GM21381 (cell line): ENCODE results near the gene XPO1.
"Not testable (repeated sequence)": the region's sequence is repeated elsewhere in the genome, so short reads cannot be mapped to it uniquely, and the experiment has no call there.

Experiments
- ATAC-seq: cut with Tn5 transposase; IDR thresholded peaks from one replicate; pipeline ENCODE4 v1.9.1; 2021; ENCODE audit warnings: mild to moderate bottlenecking, moderate library complexity; ENCODE audit not compliant: unreplicated experiment

XPO1 gene, protein sequence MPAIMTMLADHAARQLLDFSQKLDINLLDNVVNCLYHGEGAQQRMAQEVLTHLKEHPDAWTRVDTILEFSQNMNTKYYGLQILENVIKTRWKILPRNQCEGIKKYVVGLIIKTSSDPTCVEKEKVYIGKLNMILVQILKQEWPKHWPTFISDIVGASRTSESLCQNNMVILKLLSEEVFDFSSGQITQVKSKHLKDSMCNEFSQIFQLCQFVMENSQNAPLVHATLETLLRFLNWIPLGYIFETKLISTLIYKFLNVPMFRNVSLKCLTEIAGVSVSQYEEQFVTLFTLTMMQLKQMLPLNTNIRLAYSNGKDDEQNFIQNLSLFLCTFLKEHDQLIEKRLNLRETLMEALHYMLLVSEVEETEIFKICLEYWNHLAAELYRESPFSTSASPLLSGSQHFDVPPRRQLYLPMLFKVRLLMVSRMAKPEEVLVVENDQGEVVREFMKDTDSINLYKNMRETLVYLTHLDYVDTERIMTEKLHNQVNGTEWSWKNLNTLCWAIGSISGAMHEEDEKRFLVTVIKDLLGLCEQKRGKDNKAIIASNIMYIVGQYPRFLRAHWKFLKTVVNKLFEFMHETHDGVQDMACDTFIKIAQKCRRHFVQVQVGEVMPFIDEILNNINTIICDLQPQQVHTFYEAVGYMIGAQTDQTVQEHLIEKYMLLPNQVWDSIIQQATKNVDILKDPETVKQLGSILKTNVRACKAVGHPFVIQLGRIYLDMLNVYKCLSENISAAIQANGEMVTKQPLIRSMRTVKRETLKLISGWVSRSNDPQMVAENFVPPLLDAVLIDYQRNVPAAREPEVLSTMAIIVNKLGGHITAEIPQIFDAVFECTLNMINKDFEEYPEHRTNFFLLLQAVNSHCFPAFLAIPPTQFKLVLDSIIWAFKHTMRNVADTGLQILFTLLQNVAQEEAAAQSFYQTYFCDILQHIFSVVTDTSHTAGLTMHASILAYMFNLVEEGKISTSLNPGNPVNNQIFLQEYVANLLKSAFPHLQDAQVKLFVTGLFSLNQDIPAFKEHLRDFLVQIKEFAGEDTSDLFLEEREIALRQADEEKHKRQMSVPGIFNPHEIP (N-terminal part only)

DNA sequence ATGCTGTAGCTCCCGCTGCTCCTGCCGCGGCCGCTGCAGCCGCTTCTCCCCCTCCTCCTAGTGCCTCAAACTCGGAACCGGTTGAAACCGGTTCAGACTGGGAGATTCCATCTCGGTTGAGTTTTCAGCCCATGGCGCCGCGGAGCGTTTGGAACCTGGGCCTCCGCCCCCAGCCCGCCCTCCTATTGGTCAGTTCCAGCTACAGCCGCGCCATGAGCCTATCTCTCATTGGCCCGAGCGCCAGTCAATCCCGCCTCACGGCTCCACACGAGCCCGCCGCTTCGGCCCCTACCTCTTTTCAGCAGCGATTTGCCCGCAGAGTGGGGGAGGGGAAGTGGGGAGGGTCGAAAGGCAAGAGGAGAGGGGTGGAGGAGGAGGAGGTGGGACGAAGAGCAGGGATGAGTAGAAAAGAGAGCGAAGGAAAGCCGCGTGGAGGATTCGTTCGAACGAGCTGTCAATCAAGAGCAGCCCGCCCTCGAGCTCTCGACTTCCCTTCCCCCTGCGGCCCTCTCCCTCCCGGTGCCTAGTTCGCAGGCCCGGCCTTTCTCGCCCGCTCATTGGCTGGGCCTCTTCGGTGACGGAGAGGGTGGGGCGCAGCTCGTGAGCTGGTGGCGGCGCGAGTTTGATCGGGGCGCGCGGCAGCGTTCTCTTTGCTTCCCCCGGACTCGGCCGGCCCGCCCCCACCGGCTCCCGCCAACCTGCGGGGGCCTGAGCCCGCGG lies at the start of gene XPO1:
Gene XPO1, minus strand, starts transcription at position 157 of the 720 bp plus-strand sequence. CDS start 4,459 bp downstream, outside the sequence.
- ATAC-seq, result peak; percentile 77

DNA sequence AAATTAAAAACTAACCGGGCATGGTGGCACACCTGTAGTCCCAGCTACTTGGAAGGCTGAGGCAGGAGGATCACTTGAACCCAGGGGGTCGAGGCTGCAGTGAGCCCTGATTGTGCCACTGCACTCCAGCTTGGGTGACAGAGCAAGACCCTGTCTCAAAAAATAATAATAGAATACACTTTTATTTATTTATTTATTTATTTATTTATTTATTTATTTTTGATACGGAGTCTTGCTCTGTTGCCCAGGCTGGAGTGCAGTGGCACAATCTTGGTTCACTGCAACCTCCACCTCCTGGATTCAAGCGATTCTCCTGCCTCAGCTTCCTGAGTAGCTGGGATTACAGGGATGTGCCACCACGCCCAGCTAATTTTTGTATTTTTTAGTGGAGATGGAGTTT lies 48.8 kb upstream of the XPO1 start:
- ATAC-seq, result not testable (repeated sequence)

DNA sequence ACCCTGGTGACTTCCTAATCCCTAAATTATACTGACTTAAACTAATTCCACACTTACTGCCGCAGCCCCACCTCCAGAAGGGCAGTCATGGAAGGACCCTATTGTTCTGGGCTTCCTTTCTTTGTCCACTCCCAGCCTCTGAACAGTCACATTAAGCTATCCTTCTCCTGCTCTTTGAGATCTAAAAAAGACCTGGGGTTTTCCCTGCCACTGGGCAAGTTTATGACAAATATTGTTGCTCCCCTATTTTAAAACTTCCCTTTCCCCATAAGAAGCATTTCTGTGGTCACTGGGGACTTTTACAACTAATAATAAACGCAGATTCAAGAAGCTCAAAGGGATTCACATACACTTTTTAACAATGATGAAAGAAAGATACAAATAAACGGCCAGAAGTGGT lies 47.2 kb upstream of the XPO1 start:
- ATAC-seq, result no peak

DNA sequence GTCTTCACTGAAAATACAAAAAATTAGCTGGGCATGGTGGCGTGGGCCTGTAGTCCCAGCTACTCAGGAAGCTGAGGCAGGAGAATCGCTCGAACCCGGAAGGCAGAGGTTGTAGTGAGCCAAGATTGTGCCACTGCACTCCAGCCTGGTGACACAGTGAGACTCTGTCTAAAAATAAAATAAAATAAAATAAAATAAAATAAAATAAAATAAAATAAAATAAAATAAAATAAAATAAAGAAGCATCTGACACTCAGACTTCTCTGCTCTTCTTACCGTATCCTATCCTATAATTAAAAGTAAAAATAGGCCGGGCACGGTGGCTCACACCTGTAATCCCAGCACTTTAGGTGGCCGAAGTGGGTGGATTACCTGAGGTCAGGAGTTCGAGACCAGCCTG lies 46.2 kb upstream of the XPO1 start:
- not testable (repeated sequence) for ATAC-seq

DNA sequence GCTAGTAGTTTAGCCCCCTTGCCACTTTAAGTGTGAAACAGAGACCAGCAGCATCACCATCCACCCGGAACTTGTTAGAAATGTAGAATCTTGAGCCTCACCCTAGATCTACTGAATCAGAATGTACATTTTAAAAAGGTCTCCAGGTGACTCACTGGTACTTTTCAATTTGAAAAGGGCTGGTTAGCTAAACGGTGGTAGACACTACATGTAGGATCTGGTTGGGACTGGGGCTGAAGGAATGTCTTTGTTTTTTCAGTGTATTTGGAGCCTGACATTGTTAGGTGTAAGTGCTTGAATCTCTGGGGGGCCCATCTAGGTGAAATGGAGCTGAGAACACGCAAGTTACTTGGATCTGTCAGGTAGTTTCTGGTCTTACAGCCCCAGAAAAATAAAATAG lies 44.0 kb upstream of the XPO1 start:
- no peak for ATAC-seq

DNA sequence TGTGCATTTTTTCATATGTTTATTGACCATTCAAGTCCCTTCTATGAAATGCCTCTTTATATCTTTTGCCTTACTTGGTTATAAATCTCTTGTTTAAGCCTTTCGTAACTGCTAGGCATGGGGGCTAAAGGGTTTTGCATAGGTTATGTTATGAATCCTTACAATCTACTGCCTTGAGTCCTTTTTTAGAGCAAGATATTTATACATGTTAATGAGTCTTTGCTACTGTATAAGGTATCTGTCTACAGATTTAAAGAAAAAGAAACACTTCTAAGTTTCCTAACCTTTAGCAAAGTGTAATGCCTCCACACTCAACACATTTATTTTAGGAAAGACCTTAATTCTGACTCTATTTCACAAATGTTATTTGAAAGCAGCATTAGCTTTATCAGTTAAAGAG lies 43.6 kb upstream of the XPO1 start:
- ATAC-seq, result no peak

DNA sequence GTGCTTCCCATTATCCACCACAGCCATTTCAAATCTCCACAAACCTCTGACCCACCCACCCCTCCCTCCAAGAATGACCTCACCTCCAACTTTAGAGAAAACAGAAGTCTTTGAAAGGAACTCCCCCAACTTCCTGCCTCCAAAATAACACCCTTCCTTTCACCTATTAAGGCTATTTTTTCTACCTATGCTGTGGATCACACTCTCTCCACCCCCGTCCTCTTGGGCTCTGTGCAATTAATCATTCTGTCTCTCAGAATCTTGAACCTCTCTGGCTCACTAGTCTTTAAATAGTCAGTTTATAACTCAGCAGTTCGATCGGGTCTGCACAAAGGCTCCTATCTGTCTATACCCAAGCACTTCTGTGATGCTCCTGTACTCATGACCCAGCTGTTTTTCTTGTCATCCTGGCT lies 37.3 kb upstream of the XPO1 start:
- no peak for ATAC-seq

DNA sequence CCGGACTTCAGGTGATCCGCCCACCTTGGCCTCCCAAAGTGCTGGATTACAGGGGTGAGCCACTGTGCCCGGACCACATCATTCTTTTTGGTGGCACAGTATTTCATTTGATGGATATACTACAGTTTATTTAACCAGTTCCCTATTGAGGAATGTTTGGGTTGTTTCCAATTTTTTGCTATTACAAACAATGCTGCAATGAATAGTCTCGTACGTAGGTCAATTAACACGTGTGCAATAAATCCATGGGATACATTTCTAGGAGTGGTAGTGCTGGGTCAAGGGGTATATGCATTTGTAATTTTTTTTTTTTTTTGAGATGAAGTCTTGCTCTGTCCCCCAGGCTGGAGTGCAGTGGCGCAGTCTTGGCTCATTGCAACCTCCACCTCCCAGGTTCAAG lies 28.4 kb upstream of the XPO1 start:
- no peak for ATAC-seq

DNA sequence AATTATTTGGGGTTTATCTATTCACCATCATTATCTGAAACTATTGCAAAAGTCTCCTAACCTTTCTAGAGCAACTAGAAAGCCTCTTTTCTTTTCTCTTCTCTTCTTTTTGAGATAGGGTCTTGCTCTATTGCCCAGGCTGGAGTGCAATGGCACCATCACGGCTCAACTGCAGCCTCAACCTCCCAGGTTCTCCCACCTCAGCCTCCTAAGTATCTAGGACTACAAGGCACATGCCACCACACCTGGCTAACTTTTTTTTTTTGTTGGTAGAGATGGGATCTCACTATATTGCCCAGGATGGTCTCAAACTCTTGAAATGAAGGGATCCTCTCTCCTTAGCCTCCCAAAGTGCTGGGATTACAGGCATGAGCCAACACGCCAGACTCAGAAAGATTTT lies 24.5 kb upstream of the XPO1 start:
- ATAC-seq, result no peak

DNA sequence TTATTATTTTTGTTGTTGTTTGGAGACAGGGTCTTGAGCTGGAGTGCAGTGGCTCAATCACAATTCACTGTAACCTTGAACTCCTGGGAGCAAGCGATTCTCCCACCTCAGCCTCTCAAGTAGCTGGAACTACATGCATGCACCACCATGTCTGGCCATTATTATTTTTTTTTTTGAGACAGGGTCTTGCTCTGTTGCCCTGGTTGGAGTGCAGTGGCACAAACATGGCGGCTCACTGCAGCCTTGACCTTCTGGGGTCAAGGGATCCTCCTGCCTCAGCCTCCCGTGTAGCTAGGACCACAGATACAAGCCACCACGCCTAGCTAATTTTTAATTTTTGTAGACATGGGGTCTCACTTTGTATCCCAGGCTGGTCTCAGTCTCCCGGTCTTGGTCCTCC lies 20.0 kb upstream of the XPO1 start:
- no peak for ATAC-seq

DNA sequence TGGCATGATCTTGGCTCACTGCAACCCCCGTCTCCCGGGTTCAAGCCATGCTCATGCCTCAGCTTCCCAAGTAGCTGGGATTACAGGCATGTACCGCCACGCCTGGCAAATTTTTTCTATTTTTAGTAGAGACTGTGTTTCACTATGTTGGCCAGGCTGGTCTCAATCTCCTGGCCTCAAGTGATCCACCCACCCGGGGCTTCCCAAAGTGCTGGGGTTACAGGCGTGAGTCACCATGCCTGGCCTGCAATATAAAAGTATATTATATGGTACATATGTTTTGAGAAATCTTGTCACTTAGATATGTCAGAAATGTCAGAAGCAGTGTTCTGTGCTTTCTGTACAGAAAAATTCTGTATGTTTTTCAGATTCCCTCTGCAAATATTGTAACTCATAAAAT lies 19.2 kb upstream of the XPO1 start:
- ATAC-seq, result no peak

DNA sequence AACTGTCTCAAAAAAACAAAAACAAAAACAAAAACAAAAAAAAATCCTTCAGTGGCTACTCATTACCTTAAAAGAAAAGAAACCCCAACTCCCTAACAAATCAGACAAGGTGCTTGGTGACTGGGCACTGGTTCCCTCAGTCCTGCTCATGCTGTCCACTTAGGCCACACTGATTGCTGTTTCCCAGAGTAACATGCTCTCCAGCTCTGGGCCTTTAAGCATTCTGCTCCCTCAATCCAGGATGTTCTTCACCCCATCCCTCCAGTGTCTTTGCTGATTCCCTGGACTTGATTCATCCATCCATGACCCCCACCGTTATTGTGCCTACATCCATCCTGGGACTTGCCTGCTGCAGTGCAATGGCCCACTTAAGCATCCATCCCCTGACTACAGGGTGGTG lies 16.4 kb upstream of the XPO1 start:
- ATAC-seq, result no peak

DNA sequence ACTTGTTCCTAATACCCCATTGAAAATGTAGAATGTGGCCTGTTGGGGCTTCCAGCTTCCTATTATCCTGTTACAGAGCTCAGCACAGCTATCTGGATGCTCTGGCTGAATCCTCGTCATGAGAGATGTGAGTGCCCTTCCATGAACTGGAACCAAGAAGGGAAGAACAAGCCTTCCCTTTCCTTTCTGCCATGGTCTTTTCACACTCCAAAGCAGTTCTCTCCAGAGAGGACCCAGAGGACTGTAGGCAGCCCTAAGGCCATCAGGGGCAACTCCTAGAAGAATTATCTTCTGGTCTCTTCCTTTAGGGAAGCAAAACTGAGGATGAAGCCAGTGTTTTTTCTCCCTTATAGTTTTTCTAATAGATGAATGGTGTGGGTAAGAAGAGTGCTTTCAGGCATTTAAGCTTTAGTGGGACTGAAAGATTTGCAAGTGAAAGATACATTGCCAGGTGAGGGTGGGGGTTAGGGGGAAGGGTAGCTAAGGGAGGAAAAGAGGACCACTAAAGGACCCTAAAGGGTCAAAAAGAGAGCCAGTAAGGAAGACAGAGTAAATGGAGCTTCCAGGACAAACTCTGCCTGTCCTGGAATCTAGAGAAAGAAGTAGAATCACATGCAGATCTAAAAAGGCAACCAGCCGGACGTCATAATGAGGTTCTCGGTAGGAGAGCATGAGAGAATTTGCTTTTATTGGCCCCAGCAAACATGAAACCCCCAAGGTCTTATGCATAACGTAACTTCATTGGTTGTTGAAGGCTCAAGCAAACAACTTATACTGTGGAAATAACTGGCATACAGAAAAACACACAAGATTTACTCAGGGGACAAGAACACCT lies 12.4 kb upstream of the XPO1 start:
- ATAC-seq, result no peak

DNA sequence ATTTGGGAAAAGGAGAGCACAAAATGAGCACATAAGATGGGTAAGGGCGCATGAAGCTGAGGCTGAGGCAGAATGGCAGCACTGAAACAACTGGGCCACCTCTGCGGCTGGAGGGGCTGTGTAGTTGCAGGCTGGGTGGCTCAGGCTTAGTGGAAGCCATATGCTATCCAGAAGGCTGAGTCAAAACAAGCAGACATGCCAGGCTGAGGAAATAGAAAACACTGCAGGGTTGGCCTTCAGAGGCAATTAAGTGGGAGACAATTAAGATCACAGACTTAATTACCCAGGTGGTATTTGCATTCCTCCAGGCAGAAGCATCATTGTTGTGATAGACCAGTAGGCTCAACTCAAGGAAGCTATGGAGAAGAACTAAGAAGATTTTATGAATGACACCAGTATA lies 11.4 kb upstream of the XPO1 start:
- no peak for ATAC-seq

DNA sequence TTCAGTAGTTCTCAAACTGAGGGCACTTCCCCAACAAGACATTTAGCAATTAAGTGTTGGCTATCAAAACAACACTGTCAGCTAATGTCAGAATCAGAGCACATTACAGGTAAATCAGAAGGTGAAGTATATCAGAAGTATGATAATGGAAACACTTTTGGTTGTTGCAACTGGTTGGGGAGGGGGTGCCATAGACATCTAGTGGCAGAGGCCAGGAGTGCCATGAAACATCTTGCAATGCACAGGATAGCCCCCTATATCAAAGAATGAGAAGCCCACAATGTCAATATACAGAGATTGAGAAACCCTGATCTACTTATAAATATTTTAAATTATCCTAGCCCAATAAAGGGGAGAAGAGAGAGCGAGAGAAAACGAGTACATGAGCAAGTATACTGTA lies 4.9 kb upstream of the XPO1 start:
- no peak for ATAC-seq

DNA sequence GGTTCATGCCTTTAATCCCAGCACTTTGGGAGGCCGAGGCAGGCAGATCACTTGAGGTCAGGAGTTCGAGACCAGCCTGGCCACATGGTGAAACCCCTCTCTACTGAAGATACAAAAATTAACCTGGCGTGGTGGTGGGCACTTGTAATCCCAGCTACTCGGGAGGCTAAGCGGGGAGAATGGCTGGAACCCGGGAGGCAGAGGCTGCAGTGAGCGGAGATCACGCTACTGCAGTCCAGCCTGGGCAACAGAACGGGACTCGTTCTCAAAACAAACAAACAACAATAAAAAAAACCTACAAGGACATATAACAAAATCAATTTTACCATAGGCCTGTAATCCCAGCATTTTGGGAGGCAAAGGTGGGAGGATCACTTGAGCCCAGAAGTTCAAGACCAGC lies 2.0 kb upstream of the XPO1 start:
- not testable (repeated sequence) for ATAC-seq

DNA sequence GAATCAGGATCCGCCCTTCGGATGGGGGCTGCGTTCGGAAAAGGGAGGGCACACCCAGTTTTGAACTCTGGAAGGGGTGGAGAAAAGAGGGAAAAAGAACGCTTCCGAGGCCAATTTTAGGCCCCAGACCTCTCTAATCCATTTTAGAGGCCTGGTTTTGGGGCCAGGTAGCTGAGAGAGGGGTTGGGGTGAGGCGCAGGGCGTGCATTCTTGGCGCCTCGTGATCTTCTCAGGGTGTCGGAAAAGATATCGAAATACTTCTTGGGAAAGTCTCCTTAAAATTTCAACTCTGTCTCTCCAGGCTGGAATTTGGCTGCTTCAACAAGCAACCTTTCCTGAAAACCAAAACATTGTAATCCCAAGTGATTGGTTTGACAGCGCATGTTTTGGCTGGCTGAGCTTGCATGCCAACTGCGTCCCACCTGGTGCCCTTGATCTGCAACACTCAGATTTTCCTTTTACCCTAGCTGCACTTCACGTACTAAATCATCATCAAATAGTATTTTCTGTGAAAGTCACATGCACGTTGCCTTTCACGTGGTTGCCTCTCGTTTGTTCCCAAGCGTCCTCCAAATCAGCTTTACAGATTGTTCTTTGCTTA lies 864 bp upstream of the XPO1 start:
- no peak for ATAC-seq

DNA sequence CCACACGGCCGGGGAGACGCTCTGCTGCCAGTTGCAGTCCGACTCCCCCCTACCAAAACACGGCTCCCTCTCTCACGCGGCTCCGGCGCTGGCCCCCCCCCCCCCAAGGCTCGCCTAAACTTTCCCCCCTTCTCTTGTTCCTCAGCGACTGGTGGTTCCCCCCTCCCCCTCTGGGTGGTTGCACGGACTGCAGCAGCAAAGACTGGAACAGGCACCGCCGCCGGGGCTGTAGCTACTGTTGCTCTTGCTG lies 281 bp downstream of the XPO1 start:
- no peak for ATAC-seq

DNA sequence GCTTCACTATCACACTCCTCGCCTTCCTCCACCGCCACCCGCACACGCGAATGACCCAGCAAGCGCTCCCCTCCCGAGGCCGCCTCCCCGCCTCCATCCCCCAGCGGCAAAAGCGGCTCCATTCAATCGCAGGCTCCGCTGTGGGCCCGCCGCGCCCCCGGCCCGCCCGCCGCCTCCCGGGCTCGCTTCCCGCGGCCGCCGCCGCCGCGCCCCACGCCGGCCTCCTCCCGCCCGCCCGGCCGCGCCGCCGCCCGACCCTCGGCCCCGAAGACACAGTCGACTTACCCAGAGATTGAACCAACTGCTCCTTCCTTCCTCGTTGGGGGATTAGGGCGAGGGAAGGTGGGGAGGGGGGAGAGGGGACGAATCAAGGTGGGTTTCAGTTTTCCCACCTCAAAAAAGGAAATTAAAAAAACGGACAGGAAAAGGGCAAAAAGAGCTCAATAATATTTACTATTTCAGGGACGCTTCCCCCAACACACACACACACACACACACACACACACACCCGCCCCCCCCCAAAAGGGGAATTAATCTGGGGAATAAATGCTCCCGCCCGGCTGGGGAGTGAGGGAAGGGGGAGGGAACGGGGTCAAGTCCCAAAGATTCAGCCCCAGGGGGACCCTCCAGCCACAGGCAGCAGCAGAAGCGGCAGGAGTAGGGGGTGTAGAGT lies 743 bp downstream of the XPO1 start:
- ATAC-seq, result no peak
